Hippocampal formation (tissue), 2 donors: Measurements from ENCODE around the gene DENND1A.

Experiments used
- DNase-seq, 2 donors: peaks; one replicate each; lab custom pipeline; 2025; lab: John Stamatoyannopoulos, UW

DENND1A gene

DNA sequence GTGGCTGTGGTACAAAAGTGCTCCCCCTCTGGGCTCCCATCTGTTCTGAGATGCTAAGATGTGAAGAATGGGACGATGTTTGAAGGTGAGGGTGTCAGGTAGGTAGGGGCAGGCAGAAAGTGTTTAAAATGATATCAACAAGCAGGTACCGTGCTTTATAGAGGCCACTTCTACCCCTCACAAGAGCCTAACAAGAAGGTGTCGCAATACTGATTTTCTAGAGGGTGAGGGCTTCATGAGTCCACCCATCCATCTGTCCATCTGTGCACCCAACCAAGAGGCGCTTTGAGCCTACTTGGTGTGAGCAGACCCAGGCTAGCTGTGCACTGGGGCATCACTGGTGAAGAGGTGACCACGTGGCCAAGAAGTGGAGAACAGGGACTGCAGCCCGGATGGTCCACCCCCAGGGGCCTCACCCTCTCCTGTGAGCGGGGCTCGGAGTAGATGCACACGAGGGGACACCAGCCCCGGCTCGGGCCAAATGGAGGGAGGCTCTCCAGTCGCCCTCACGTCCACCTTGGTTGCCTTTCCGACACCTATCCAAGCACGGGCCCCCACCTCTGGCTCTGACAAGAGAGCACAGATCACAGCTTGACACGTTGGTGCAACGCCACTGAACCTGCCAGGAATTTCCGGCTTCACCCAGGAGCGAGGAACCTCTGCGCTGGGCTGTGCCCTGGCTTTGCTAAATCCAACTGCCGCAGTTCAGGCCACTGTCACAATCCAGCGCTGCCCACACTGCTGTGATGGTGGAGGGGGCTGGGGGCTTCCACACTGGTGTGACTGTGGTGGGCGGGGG, 539.4 kb downstream of the DENND1A start:
- DNase-seq: no peak

DNA sequence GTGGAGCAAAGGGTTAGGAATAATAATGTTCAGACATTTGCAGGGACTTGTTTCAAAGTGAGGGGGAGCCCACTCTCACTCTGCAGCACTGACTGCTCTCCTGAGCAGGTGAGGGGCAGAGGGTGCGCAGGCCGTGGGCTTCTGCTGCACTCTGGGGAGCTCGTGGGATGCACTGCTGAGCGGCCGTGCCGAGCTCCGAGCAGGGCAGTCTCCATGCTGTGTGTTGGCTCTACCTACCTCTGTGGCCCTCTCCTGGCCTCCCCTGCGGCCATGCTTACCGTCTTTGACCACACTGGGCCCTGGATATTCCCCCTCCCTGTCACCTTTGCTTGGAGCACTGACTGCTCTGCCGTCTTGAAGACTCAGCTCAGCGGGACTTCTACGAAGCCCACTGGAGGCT, 540.2 kb downstream of the DENND1A start:
- DNase-seq: no peak

DNA sequence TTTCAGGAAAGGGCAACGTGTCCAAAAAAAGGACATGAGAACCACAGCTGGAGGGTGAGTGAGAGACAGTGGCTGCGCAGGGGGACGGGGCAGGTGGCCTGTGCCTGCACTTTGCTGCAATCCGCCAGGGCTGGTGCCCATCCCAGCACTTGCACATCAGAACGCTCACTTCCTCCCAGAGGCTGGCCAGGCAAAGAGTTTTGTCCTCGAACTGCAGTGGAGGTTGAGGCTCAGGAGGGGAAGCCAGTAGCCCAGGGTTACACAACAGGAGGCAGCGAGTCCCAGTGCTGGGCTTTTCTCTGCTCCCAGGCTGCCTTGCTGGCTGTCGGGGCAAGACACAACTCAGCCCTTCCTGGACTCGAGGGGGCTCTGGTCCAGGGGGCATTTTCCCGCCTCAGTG, 540.9 kb downstream of the DENND1A start:
- no peak for DNase-seq

- no peak for DNase-seq
Observed at GRCh38 chr9:123387686-123388085, 542.2 kb downstream of the DENND1A start.

GRCh38 chr9:123383512-123384170, 546.3 kb downstream of the DENND1A start:
- no peak for DNase-seq

- DNase-seq: no peak
Observed at GRCh38 chr9:123382653-123383511, 547.0 kb downstream of the DENND1A start.

- DNase-seq: no peak
Observed at GRCh38 chr9:123380852-123381705, 548.8 kb downstream of the DENND1A start.

GRCh38 chr9:123378956-123379660, 550.8 kb downstream of the DENND1A start:
- DNase-seq: no peak

GRCh38 chr9:123378025-123378424, 551.9 kb downstream of the DENND1A start:
- DNase-seq: no peak

DNA sequence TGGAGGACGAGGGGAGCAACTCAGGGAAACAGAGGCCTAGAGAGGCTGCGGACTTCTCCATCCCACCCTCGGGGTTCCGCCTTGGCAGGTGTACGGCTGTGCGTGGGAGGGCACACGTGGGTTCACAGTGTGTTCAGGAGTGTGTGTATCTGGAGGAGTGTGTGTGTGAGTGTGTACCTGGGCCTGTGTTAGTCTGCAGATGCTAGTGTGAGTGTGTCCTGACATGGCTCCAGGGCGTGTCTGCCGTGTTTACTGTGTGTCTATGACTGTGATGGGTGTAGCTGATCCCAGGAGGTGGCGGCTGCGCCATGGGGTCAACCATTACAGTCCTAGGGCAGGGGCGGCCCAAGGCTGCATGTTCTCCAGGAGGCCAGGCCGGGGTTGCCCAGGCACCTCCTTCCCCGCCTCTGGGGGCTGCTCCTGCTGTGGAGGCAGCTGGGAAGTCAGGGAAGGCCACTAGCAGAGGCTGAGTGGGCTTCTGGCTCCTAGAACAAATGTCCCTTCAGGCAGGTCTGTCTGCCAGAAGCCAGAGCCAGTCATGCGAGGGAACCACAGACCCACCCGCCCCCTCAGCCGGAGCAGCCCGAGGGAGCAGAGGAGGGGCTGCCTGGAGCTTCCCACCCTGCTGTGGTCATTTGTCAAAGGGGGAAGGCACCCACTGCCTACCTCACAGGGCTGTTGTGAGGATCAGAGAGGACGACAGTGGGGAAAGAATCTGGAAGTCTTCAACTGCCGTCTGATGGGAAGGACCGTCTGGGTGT, 552.5 kb downstream of the DENND1A start:
- DNase-seq: no peak

DNA sequence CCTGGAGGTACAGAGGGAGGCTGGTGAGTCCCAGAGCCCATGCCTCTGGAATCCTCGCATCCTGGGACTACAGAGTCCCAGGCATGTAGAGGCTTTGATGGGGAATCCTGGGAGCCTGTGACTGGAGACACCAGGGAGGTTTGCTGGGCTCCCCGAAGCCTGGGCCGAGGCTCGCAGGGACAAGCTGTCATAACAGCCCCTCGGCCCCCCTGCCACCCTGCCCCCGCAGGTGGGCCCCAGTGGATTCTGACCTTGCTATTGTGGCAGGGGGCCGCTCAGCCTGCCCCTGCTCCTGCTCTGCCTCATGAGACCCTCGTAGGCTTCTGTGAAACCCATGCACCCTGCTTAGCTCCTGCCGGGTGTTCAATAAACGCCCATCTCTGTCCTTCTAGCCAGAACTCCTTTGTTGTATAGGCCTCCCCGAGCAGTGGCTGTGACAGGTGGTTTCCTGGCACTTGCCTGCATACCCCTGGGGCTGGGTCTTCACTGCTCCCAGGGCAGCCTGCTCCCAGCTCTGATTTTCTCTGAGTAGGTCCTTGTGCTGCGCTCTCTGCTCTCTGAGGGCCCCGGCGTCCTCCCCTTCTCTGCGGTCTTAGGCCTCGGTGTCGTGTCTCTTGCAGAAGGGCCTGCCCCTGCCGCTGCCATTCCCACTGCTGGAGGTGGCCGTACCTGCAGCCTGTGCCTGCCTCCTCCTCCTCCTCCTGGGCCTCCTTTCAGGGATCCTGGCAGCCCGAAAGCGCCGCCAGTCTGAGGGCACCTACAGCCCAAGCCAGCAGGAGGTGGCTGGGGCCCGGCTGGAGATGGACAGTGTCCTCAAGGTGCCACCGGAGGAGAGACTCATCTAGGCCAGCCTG, 553.5 kb downstream of the DENND1A start:
- DNase-seq: no peak

DNA sequence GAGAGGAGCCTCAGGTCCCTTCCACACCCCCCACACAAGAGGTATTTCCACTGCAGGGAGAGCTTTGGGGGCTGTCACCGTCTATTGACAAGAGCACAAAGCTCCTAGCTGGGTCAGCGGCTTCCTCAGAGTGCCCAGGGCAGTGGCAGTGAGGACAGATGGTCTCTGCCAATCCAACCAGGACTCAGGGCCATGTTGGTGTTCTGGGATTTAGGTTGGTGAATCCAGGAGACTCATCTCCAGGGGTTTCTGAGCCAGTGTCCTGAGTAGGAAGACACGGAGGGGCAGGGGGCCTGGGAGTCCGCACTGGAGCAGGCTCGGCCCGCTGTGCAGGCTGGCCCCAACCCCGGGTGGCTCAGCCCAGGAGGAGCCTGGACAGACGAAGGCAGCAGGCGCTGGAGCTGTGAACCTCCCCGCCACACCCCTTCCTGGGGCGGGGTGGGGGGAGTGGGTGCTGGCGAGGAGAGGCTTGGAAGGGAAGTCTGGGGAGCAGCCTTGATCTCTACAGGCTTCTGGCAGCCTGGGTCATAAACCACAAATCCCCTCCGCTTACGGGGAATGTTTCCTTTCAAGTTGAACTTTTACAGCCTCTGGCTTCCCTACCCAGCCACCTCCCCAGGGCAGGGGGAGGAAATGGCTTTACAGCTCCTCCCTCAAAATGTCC, 554.3 kb downstream of the DENND1A start:
- DNase-seq: no peak

- peak in 1 of 2 donors; percentile 29 for DNase-seq
Observed at GRCh38 chr9:123373946-123374345, 556.0 kb downstream of the DENND1A start.

DNA sequence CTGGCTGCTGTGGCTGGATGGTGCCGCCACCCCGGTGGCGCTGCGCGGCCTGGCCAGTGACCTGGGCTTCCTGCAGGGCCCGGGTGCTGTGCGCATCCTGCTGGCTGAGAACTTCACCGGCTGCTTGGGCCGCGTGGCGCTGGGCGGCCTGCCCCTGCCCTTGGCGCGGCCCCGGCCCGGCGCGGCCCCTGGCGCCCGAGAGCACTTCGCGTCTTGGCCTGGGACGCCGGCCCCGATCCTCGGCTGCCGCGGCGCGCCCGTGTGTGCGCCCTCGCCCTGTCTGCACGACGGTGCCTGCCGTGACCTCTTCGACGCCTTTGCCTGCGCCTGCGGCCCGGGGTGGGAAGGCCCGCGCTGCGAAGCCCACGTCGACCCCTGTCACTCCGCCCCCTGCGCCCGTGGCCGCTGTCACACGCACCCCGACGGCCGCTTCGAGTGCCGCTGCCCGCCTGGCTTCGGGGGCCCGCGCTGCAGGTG, 556.4 kb downstream of the DENND1A start:
- DNase-seq: no peak

DNA sequence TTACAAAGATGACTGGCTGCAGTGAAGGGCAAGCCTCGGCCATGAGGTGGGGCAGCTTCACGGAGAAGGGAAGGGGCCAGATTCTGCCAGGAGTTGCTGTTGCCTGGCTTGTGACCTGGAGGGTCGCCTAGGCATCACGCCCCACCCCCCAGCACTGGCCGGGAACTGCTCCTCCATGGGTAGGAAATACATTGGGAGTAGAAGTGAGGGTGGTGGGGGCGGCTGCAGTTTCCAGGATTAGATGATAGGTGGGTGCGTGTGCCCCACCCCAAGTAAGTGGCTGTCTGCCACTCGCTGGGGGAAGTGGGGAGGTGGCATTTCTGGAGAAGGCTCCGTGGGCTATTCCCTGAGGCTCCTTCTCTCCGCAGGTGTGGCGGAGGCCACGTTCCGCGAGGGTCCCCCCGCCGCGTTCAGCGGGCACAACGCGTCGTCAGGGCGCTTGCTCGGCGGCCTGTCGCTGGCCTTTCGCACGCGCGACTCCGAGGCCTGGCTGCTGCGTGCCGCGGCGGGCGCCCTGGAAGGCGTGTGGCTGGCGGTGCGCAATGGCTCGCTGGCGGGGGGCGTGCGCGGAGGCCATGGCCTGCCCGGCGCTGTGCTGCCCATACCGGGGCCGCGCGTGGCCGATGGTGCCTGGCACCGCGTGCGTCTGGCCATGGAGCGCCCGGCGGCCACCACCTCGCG, 557.0 kb downstream of the DENND1A start:
- no peak for DNase-seq

- no peak for DNase-seq
Observed at GRCh38 chr9:123371805-123372590, 557.9 kb downstream of the DENND1A start.

GRCh38 chr9:123371228-123371584, 558.7 kb downstream of the DENND1A start:
- DNase-seq: no peak
